ENCODE results near the gene SNED1.

GRCh38 chr2:240994171-240994896 lies 4.1 kb upstream of the SNED1 start:
- TF ChIP-seq CTCF (IDR thresholded peaks at IDR 0.05) = no peak
- no peak for TF ChIP-seq KDM1A (IDR thresholded peaks at IDR 0.05; ENCODE audit: low read depth)
- TF ChIP-seq, protein P1, sequence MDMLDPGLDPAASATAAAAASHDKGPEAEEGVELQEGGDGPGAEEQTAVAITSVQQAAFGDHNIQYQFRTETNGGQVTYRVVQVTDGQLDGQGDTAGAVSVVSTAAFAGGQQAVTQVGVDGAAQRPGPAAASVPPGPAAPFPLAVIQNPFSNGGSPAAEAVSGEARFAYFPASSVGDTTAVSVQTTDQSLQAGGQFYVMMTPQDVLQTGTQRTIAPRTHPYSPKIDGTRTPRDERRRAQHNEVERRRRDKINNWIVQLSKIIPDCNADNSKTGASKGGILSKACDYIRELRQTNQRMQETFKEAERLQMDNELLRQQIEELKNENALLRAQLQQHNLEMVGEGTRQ (IDR thresholded peaks at IDR 0.05) = no peak
- no peak for TF ChIP-seq PHF8 (IDR thresholded peaks at IDR 0.05; ENCODE audit: borderline replicate concordance, low read depth)
- no peak for TF ChIP-seq E2F6 (IDR thresholded peaks at IDR 0.05; ENCODE audit: borderline replicate concordance, low read depth)
